Activated B cell treated with CpG ODN at 0.5 μM for 24 hours (primary cell): ENCODE data around the gene RANBP10. TPM values are rescaled to one million over a fixed set of nuclear protein-coding genes. Genes with fewer than 3 reads are reported as not detected.

ENCODE experiments used
- ATAC-seq: fragments of 200-7000 bp; cut with Tn5 transposase; one replicate; pipeline ENCODE4 v1.10.0; 2021; ENCODE audit warnings: low read depth, mild to moderate bottlenecking, moderate library complexity
- CTCF ChIA-PET: fragments of 350-600 bp; sonication (Branson Sonifier 250); formaldehyde crosslinking; loops from one replicate; lab custom pipeline; 2021; ENCODE audit warnings: antibody characterized with exemption; lab: Charles Lee
- POLR2A ChIA-PET: fragments of 350-600 bp; sonication (Branson Sonifier 250); formaldehyde crosslinking; loops from one replicate; lab custom pipeline; 2021; ENCODE audit warnings: antibody characterized with exemption; lab: Charles Lee
- DNase-seq: peaks from one replicate; pipeline ENCODE4 v3.0.0; 2022
- H3K27ac Mint-ChIP-seq: one replicate; pipeline ENCODE4 v1.8.0; 2020; ENCODE audit warnings: mixed read lengths
- H3K27me3 Mint-ChIP-seq: one replicate; pipeline ENCODE4 v1.8.0; 2021; ENCODE audit warnings: mixed read lengths
- H3K36me3 Mint-ChIP-seq: one replicate; pipeline ENCODE4 v1.8.0; 2021; ENCODE audit warnings: low read depth, mixed read lengths
- H3K4me1 Mint-ChIP-seq: one replicate; pipeline ENCODE4 v1.8.0; 2021; ENCODE audit warnings: mixed read lengths
- H3K4me3 Mint-ChIP-seq: one replicate; pipeline ENCODE4 v1.8.0; 2020; ENCODE audit warnings: mild to moderate bottlenecking, mixed read lengths
- H3K9me3 Mint-ChIP-seq: one replicate; pipeline ENCODE4 v1.8.0; 2020; ENCODE audit warnings: mixed read lengths
- CTCF ChIP-seq: fragments of 200-600 bp; IDR thresholded peaks from one replicate; pipeline ENCODE4 v1.8.0; 2022; ENCODE audit warnings: antibody characterized with exemption, mild to moderate bottlenecking
- intact Hi-C: fragments of 100-400 bp; cut with micrococcal nuclease; formaldehyde crosslinking; loops from one replicate; pipeline ENCODE4 v1.15.1; 2024
- total RNA-seq: library from RNA; stranded (reverse); gene quantifications from 2 replicates; pipeline ENCODE4 v1.2.3, GENCODE V29; 2022

The RANBP10 gene
- total RNA-seq, 1 donor from 2014 or later: 30.6 TPM

- no peak for DNase-seq
Measured at GRCh38 chr16:67703626-67704025, 102.7 kb downstream of the RANBP10 start.

GRCh38 chr16:67702130-67702529 is 104.2 kb downstream of the RANBP10 start:
- peaks cover 9% of the 10 kb centered on the region for H3K36me3 Mint-ChIP-seq
- POLR2A ChIA-PET: no interaction called here
- H3K27me3 Mint-ChIP-seq: no peaks in the 10 kb centered on the region
- H3K9me3 Mint-ChIP-seq: no peaks in the 10 kb centered on the region
- no peaks in the 10 kb centered on the region for H3K4me1 Mint-ChIP-seq
- intact Hi-C loops: no loop called here
- no peak for TF ChIP-seq CTCF
- H3K4me3 Mint-ChIP-seq: no peak overlapping the region
- ATAC-seq: no peak
- no peak overlapping the region for H3K27ac Mint-ChIP-seq
- no peak for DNase-seq
- CTCF ChIA-PET: no interaction called here

More at GRCh38 chr16:67703626-67704025, 102.7 kb downstream of the RANBP10 start:
- TF ChIP-seq CTCF: no peak
- ChIA-PET POLR2A (no interaction called here), CTCF (no interaction called here)
- ATAC-seq: no peak
- H3K4me1 Mint-ChIP-seq: no peaks in the 10 kb centered on the region
- H3K36me3 Mint-ChIP-seq: no peaks in the 10 kb centered on the region
- no peaks in the 10 kb centered on the region for H3K9me3 Mint-ChIP-seq
- intact Hi-C loops: no loop called here
- no peak overlapping the region for H3K4me3 Mint-ChIP-seq
- H3K27ac Mint-ChIP-seq: no peak overlapping the region
- H3K27me3 Mint-ChIP-seq: no peaks in the 10 kb centered on the region

- ChIA-PET POLR2A (no interaction called here), CTCF (no interaction called here)
- Mint-ChIP-seq H3K4me1 (no peaks in the 10 kb centered on the region), H3K36me3 (peaks cover 12% of the 10 kb centered on the region), H3K9me3 (no peaks in the 10 kb centered on the region), H3K27ac (no peak overlapping the region), H3K4me3 (no peak overlapping the region), H3K27me3 (no peaks in the 10 kb centered on the region)
- DNase-seq (no peak), ATAC-seq (no peak)
- TF ChIP-seq CTCF: no peak
- intact Hi-C loops: no loop called here
Measured at GRCh38 chr16:67701420-67701819, 104.9 kb downstream of the RANBP10 start.

GRCh38 chr16:67699265-67699664 is 107.1 kb downstream of the RANBP10 start:
- POLR2A ChIA-PET: no interaction called here

More at GRCh38 chr16:67699265-67699664, 107.1 kb downstream of the RANBP10 start:
- intact Hi-C loops: no loop called here
- TF ChIP-seq CTCF: no peak
- Mint-ChIP-seq H3K4me3 (no peak overlapping the region), H3K27me3 (no peaks in the 10 kb centered on the region), H3K36me3 (peaks cover 12% of the 10 kb centered on the region), H3K27ac (no peak overlapping the region), H3K4me1 (no peaks in the 10 kb centered on the region), H3K9me3 (no peaks in the 10 kb centered on the region)
- DNase-seq: no peak
- no peak for ATAC-seq
- CTCF ChIA-PET: no interaction called here
